ELF-1 (cell line): ENCODE results near the gene ABCD2.
"Not testable (repeated sequence)": the region's sequence is repeated elsewhere in the genome, so short reads cannot be mapped to it uniquely, and the experiment has no call there.

Source experiments
- DNase-seq: peaks from one replicate; pipeline ENCODE4 v3.0.0-alpha.2; 2016; ENCODE audit warnings: low read depth, low spot score

Gene ABCD2

GRCh38 chr12:39612250-39612649 lies 7.4 kb downstream of the ABCD2 start:
- DNase-seq, result no peak

GRCh38 chr12:39611818-39612217 lies 7.8 kb downstream of the ABCD2 start:
- no peak for DNase-seq

- DNase-seq, result no peak
Measured at GRCh38 chr12:39610436-39611025, 9.1 kb downstream of the ABCD2 start.

GRCh38 chr12:39606712-39607423 lies 12.7 kb downstream of the ABCD2 start:
- no peak for DNase-seq

GRCh38 chr12:39605996-39606395 lies 13.6 kb downstream of the ABCD2 start:
- no peak for DNase-seq

- no peak for DNase-seq
Measured at GRCh38 chr12:39605501-39605900, 14.1 kb downstream of the ABCD2 start.

GRCh38 chr12:39603065-39603464 lies 16.5 kb downstream of the ABCD2 start:
- no peak for DNase-seq

GRCh38 chr12:39601951-39602350 lies 17.7 kb downstream of the ABCD2 start:
- not testable (repeated sequence) for DNase-seq

GRCh38 chr12:39595928-39596327 lies 23.7 kb downstream of the ABCD2 start:
- no peak for DNase-seq

GRCh38 chr12:39592295-39592694 lies 27.3 kb downstream of the ABCD2 start:
- DNase-seq, result no peak

- DNase-seq, result no peak
Measured at GRCh38 chr12:39588348-39588747, 31.3 kb downstream of the ABCD2 start.

GRCh38 chr12:39587225-39587624 lies 32.4 kb downstream of the ABCD2 start:
- DNase-seq, result no peak

- DNase-seq, result no peak
Measured at GRCh38 chr12:39586816-39587215, 32.8 kb downstream of the ABCD2 start.

GRCh38 chr12:39581592-39581991 lies 38.0 kb downstream of the ABCD2 start:
- DNase-seq, result no peak

- no peak for DNase-seq
Measured at GRCh38 chr12:39575498-39575875, 44.1 kb downstream of the ABCD2 start.

- no peak for DNase-seq
Measured at GRCh38 chr12:39574785-39575497, 44.7 kb downstream of the ABCD2 start.

GRCh38 chr12:39574378-39574777 lies 45.2 kb downstream of the ABCD2 start:
- no peak for DNase-seq

GRCh38 chr12:39573971-39574370 lies 45.6 kb downstream of the ABCD2 start:
- DNase-seq, result no peak

GRCh38 chr12:39572551-39572950 lies 47.1 kb downstream of the ABCD2 start:
- DNase-seq, result no peak

GRCh38 chr12:39571351-39571750 lies 48.3 kb downstream of the ABCD2 start:
- DNase-seq, result no peak

GRCh38 chr12:39553476-39553875 lies 66.1 kb downstream of the ABCD2 start:
- DNase-seq, result no peak

- peak; percentile 59 for DNase-seq
Measured at GRCh38 chr12:39544211-39544610, 75.4 kb downstream of the ABCD2 start.

GRCh38 chr12:39541471-39541870 lies 78.1 kb downstream of the ABCD2 start:
- DNase-seq, result no peak
